IPS-18c (cell line): ENCODE results near the gene STOX1.

Experiments
- H3K4me3 ChIP-seq: 2 replicates; pipeline ENCODE4 v1.7.0; 2013; ENCODE audit warnings: low read depth, mild to moderate bottlenecking, low read length, moderate library complexity; ENCODE audit not compliant: insufficient read depth
- H3K9me3 ChIP-seq: one replicate; pipeline ENCODE4 v1.6.1; 2013; ENCODE audit warnings: mild to moderate bottlenecking, low read length, moderate library complexity; ENCODE audit not compliant: control insufficient read depth, insufficient read depth

The STOX1 gene

DNA sequence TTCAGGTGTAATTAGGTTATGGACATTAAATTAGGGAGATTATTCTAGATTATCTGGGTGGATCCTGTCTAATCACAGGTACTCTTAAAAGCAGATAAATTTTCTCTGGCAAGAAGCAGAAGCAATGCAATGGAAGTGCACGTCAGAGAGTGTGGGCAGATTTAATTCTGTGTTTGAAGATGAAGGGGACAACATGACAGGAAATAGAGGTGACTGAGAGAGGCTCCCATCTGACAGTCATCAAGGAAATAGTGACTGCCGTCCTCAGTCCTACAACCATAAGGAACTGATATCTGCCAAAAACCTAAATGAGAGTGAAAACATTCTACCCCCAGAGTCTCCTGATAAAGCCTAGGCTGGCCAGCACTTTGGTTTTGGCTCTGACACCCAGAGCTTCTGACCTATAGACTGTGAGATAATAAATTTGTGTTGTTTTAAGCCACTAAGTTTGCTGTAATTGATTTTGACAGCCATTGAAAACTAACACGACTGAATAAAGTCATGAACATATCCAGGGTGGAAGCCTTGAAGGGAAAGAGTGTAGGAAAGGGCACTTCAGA lies 43.3 kb downstream of the STOX1 start:
- no peak overlapping the region for H3K4me3 ChIP-seq
- H3K9me3 ChIP-seq, result peaks cover 9% of the 10 kb centered on the region

DNA sequence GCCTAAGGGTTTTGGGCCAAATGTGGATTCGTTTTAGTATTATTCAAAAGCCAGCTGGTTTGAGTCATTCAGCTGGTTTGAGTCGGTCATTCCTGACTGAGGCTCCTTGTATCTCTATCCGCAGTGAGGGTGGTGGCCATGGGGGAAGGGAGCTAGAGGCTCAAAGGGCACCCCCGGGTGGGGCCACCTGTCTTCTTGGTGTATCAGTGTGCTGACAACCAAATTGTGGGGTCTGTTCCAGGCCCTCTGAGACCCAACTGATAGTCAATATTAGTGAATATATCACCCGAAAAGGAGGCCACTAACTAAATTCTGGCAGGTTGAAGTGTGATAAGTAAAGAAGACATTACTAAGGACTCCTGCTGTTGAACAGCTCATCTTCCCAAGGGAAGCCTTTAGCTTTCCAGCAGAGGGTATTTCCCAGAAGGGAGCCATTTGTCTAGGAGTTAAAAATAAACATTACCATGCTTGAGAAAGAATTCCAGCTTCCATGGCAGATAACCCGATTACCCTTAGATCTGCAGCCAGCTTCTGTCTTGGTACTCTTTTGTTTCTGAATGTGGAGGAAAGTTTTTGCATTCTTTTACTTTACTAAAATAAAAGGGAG lies 43.9 kb downstream of the STOX1 start:
- H3K4me3 ChIP-seq, result no peak overlapping the region
- H3K9me3 ChIP-seq, result peaks cover 9% of the 10 kb centered on the region

DNA sequence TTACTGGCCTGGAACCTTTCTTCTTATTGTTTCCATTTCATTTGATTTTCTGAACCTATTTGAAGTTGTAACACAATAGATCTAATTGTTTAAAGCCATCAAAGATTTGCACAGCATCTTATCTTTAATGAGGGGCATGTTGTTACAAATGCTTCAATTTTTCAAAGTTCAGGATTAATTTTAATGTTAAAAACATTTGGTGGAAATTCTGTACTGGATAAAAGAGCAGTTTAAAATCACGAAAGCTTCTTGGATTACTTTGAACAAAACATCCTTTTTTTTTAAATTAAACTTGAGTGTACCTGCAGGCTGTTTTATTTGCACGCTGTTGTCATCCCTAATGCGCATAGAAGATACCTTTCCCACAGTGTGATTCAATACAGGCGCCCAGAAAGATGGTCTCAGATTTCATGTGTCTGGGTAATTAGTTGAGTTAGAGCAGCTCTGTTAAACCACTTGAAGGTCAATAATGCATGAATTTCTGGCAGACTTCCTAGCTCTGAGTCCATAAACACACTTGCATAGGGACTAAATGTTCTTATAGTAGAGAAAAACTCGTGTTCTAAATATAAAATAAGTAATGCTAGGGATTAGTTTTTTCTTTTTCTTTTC lies 44.5 kb downstream of the STOX1 start:
- H3K4me3 ChIP-seq, result no peak overlapping the region
- peaks cover 9% of the 10 kb centered on the region for H3K9me3 ChIP-seq

DNA sequence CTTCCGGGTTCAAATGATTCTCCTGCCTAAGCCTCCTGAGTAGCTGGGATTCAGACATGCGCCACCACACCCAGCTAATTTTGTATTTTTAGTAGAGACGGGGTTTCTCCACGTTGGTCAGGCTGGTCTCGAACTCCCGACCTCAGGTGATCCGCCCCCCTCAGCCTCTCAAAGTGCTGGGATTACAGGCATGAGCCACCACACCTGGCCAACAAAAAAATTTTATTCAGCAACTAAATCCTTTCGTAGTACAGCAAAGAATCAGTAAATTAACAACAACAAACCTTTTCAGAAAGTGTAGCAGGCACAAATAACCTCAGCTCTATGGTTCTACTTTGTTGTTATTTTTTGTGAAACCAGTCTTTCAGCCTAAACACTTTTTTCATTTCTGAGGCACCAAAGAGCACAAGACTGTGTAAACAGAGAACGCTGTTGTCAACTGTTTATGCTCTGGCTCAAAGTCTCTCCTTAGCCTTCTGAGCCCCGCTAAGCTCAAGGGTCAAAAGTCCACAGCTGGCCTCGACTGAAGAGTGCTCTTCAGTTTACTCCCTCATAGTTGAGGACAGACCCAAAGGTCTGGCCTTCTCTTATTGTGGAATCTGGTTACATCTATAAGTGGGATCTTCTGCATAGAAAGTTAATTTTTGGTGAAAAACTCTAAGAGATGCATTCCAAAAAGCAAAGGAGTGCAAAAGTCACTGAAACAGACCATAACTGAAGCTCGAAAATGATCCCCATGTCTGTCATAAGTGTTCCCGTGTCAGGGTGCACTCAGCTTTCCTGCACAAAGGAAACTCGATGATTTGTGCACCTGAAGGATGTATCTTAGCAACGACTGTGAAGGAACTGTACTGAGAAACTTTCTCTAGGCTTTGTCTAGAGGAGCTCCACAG lies 49.2 kb downstream of the STOX1 start:
- Histone ChIP-seq H3K4me3 (no peak overlapping the region), H3K9me3 (no peaks in the 10 kb centered on the region)

DNA sequence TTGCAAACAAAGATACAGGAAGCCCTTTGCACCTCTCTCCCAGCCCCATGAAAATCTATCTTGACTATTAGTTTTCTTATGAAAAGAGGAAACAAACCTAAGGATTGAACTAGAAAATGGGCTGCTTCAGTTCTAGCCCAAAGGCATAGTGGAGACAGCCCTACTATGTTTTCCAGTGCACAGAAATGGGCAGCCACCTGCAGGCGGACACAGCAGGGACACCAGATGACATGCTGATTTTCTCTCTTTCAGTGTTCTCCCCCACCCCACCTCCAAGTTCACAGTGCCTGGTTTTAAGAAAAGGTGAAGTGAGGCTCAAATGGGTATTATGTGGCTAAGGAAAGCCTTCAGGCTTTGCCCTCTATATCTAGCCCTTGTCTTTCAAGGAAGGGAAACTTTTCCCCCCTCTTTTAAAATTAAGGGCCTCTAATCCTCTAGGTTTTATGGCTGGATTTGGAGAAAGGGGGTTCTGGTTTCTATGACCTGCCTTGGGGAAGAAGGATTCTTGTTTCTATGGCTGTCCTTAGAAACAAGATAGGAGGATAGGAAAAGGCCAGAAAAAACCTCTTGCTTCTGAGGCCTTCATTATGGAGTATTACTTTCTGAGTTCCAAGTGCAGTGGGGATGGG lies 50.3 kb downstream of the STOX1 start:
- Histone ChIP-seq H3K9me3 (no peaks in the 10 kb centered on the region), H3K4me3 (no peak overlapping the region)

DNA sequence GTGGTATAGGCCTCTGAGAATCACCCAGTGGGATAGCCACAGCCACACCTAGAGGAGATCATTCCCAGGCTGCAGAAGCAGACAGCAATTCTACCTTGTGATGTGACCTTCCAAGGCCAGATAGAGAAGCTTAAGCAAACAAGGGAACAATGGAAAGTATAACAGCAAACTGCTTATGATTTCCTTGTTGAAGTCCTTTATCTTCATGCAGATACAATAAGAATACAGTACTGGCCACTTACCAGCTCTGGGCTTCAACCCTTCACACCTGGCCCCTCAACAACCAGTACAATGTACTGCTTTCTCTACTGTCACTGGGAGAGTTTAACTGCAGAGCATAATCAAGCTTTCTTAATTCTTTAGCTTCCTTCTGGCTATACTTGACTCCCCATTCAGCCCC lies 51.2 kb downstream of the STOX1 start:
- H3K4me3 ChIP-seq, result peak overlapping the region; percentile 34; the same call in 1 of the 2 replicates
- H3K9me3 ChIP-seq, result no peaks in the 10 kb centered on the region

DNA sequence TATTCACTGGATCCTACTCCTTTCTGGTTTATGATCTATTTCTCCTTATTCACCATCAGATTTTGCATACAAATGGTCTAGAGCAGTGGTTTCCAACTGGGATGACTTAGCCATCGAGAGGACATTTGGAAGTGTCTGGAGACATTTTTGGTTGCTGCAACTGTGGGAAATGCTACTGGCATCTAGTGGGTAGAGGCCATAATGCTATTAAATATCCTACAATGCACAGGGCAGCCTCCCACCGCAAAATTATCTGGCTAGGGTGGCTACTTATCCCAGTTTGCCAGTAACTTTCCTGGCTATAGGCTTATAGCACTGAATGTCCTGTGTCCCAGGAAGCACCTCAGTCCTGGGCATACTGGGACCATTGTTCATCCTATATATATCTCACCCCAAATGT lies 52.3 kb downstream of the STOX1 start:
- no peaks in the 10 kb centered on the region for H3K9me3 ChIP-seq
- H3K4me3 ChIP-seq, result no peak overlapping the region

DNA sequence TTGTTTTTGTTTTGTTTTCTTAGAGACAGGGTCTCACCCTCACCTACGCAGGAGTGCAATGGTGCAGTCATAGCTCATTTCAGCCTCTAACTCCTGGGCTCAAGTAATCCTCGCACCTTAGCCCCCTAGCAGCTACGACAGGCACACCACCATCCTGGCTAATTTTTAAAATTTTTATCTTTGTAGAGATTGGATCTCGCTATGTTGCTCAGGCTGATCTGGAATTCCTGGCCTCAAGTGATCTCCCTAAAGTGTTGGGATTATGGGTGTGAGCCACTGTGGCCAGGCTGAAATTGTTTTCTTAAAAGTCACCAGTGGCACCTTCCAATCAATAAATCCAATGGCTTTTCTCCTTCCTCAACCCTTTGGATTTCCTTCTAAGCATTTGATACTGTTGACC lies 52.9 kb downstream of the STOX1 start:
- Histone ChIP-seq H3K9me3 (no peaks in the 10 kb centered on the region), H3K4me3 (no peak overlapping the region)

DNA sequence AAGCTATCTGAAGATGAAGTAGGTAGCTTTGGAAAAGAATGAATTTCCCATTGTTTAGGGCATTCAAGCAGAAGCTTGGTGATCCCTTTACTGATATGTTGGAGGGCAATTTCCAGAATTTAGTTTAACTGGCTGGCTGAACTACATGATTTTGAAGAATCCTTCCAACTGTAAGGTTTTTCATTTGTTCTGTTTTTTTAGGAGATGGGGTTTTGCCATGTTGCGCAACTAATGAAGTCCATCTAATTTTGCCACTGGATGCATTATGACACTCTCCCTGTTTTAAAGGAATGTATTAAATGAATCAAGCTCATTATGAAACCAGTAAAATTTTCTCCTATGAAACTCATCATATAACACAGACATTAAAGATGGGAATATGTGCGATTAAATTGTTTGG lies 67.7 kb downstream of the STOX1 start:
- no peaks in the 10 kb centered on the region for H3K9me3 ChIP-seq

DNA sequence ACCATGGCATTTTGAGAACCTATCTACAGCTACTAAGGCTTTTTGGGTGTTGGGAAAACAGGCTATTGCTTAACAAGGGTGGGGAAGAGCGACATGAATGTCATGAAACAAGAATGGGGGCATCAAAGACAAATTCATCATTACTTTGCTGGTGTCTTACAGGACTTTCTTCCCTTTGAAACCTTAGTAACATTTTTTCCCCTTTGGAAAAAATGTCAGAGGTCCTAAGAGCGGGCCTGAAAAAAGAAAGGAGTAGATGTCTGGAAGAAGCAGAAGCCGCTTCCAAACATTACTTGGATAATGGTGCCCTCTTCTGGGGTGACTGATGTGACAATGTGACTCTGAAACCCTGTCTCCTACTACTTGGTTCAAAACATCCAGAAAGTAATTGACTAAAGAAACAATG lies 70.0 kb downstream of the STOX1 start:
- no peak overlapping the region for H3K4me3 ChIP-seq
- no peaks in the 10 kb centered on the region for H3K9me3 ChIP-seq

More for the DNA sequence above, 67.7 kb downstream of the STOX1 start:
- H3K4me3 ChIP-seq, result no peak overlapping the region

DNA sequence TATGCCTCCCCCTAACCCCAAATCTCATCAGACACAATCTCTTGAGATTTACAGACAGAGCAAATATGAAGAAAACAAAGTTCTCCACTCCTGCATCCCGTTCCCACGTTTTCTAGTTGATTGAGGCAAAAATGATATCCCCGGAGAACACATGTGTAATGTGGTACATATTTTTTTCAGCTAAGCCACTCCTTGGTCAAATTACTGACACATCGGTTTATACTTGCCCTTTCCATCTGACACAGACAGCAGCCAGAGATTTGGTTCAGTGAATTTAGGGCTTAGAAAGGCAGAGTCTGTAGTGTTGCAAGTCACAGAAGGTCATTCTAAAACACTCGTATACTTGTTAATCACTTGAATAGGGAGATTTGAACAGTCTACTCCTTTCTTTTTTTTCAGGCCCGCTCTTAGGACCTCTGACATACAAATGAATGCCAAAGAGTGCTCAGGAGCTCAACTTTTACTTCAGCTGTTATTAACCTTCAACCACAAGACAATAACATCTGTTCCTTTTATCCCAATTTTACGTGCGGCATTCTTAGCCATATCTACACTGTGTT lies 71.9 kb downstream of the STOX1 start:
- Histone ChIP-seq H3K9me3 (no peaks in the 10 kb centered on the region), H3K4me3 (no peak overlapping the region)

DNA sequence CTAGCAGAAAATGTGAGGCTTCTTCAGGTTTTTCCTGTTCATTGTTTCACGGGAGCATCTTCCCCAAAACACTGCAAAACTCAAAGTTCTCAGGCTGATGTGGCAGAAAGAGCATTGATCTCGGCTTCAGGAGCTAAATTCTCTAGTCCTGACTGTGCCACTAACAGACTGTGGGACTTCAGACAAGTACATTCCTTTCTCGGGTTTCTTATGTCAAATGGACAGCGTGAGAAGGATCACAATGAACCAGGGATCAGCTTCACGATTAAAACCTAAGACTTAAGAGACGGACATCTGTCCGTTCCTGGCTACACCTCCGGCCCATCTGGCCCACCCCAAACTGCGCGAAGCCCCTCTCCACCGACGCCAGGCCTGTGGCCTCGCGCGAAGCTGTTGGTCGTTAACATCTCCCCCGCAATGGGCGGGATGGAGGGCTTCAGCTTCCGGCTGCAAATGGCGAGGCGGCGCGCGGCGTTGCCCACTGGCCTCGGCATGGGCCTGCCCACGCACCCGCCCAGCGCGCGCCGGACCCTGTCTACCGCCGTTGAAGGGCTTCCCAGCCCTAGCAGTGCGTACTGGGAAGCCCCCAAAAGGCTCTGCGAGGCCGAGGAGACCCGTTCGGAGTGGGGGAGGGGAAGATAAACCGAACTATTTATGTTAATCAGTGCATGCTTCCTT lies 73.2 kb downstream of the STOX1 start:
- peak overlapping the region; percentile 84 for H3K4me3 ChIP-seq
- H3K9me3 ChIP-seq, result no peaks in the 10 kb centered on the region

DNA sequence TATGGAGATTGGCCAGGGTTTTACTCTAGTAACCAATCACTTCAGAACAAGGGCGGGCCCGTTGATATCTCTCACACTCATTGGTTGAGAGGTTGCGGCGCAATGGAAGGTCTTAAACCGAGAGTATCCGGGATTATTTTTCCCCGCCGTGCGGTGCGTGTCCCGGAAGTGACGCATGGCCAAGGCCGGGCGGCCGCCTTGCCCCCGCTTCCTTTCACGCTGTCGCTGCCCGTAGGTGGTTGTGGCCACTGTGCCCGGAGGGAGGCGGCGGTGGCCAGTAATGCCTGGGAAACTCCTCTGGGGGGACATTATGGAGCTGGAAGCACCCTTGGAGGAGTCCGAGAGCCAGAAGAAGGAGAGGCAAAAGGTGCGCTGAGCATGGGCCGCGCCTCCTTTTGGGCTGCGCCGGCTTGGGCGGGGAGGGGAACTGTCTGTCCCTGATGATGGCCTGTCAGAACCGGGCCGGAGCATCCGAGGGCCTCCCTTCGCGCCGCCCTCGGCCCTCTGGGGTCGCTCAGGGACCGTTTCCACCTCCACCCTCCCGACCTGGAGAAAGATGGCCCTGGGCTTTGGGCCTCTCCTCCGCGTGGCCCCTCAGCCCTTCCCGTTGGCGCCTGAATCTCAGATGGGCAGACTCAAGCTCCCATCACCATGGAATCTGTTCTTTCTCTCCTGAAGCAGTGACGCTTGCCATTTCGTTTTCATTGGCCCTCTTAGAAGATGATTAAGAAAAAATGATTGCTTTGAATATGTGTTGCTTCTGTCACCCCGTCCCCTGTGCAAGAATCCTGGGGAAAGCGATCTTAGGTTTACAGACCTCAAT lies 74.0 kb downstream of the STOX1 start, which contains the start of gene DDX50:
Gene DDX50, plus strand, starts transcription at position 211 of the 823 bp plus-strand sequence. Its CDS starts 70 bp downstream, at position 281.
- Histone ChIP-seq H3K9me3 (no peaks in the 10 kb centered on the region), H3K4me3 (peak within 1 kb of the TSS; percentile 95)

DNA sequence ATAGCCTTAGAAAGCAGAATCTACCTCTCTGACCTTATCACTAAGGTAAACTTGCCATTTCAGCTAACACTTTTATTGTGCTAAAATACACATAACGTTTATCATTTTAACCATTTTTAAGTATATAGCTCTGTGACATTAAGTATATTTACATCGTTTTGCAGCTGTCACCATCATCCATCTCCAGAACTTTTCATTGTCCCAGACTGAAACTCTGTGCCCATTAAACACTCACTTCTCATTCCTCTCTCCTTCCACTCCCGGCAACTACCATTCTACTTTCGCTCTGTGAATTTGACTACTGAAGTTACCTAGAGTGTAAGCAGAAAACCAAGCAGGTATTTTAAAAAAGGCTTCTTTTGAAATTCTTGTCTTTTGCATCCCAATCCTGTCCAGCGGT lies 75.1 kb downstream of the STOX1 start:
- peak overlapping the region; percentile 95; the same call in 1 of the 2 replicates for H3K4me3 ChIP-seq
- H3K9me3 ChIP-seq, result no peaks in the 10 kb centered on the region

DNA sequence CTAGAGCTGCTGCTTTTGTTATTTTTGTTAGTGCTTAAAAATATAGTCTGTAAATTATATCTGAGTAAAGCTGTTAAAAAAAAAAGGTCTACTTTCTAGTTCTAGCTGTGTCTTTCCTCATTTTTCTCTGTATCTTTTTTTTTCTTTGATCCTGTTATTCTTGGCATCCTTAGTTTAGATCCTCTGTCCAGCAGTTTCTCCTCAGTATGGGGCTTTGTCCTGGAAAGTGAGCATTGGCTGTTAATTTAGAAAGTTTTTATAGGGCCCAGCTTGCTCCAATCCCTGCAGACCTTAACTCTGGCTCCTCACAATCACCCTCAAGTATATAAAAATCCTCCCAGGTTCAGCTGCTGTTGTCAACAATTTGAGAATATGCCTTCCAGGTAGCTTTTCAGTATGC lies 97.3 kb downstream of the STOX1 start:
- H3K9me3 ChIP-seq, result no peaks in the 10 kb centered on the region
- no peak overlapping the region for H3K4me3 ChIP-seq

DNA sequence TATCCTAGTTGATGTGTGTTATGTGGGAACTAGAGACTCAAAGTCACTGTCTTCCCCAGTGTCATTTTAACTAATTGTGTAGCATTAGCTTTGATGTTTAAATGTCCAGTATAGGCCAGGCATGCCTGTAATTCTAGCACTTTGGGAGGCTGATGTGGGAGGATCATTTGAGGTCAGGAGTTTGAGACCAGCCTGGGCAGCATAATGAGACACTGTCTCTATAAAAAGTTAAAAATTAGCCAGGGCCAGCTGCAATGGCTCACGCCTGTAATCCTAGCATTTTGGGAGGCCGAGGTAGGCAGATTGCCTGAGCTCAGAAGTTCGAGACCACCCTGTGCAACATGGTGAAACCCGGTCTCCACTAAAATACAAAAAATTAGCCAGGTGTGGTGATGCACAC lies 98.2 kb downstream of the STOX1 start:
- Histone ChIP-seq H3K4me3 (no peak overlapping the region), H3K9me3 (no peaks in the 10 kb centered on the region)
